Activated CD8-positive, alpha-beta memory T cell treated with anti-CD3 and anti-CD28 coated beads for 48 hours (primary cell): Measurements from ENCODE around the gene ATXN1.
"Not testable (repeated sequence)": the region's sequence is repeated elsewhere in the genome, so short reads cannot be mapped to it uniquely, and the experiment has no call there.

Source experiments
- DNase-seq, 3 experiments: peaks; one replicate each; pipeline ENCODE4 v3.0.0-alpha.2; 2020; ENCODE audit warnings: low read depth in 2 of 3, low spot score in 2 of 3

ATXN1 gene

DNA sequence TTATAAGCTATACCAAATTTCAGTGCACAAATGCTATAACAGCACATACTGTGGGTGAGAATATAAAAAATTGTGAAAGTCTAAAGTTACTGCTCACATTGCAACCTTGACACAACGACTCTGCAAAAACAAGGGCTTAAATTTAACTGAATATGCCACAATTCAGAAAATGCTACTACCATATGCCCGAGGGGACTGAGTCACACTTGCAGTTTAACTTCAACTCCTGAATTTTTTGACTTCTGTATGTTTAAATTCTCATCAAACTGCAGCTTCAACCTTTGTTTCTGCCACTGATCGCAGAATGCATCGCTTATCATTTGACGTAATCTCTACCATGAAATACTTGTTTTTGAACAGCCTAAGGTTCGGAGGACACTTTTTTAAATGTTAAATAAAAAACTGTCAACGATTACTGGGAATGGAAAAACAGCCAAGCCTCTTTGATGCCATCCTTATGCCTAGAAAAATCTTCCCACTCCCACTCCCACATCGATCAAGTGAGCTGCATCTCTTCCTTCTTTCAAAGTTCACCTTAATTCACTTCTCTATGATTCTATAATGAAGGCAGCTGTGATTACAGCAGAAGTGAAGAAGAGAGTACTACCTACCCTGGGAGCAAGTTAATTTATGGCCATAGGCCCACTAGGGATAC is 136.5 kb downstream of the ATXN1 start:
- DNase-seq, result no peak

- no peak for DNase-seq
Observed at GRCh38 chr6:16623731-16624130, 137.5 kb downstream of the ATXN1 start.

- DNase-seq, result no peak
Observed at GRCh38 chr6:16623029-16623653, 138.1 kb downstream of the ATXN1 start.

DNA sequence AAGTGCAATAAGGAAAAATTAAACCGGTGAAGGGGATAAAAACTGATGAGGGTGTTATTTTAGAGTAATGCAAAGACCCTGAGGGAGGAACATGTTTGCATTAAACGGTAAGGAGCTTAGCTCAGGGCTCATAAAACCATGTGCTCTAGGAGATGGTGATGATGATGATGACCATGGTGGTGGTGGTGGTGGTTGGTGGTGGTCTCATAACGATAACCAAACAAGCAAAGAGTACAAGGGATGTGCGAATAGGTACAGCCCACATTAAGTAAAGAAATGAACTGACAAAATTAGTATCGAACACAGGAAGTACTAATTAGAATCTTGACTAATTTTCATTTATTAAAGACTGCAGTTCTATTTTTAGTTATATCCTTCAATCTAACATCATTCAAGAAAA is 139.1 kb downstream of the ATXN1 start:
- DNase-seq, result no peak

- DNase-seq, result no peak
Observed at GRCh38 chr6:16621002-16621401, 140.3 kb downstream of the ATXN1 start.

DNA sequence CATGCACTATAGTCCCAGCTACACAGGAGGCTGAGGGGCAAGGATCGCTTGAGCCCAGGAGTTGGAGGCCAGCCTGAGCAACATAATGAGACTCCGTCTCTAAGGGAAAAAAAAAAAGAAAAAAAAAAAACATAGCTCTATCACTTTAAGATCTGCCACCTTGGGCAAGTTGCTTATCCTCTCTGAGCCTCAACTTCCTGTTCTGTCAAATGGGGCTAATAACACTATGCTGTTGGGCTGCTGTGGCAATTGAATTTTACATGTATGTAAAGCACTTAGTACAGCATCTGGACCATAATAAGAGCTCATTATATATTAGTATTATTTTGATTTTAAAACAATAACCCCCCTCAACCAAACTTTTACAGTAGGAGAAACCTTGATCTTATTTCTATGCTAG is 141.5 kb downstream of the ATXN1 start:
- DNase-seq, result no peak

GRCh38 chr6:16618962-16619361 is 142.3 kb downstream of the ATXN1 start:
- DNase-seq, result no peak

DNA sequence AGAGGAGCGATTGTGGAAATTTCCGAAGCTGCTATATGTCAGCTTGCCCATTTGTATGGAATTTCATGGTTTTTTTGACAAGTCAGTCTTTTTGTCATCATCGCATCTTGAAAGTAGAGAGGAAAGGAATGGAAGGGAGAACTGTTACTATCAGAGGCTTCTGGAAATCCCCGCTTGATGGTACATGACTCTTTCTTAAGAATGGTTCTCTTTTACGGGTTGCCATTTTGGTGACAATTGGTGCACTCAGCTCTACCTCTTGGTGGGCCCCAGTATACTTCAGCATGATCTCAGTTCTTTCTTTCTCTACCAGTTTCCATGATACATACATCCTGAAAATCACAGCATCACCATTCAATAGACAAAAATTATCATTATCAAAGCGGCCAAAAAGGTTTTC is 146.0 kb downstream of the ATXN1 start:
- DNase-seq, result not testable (repeated sequence)

DNA sequence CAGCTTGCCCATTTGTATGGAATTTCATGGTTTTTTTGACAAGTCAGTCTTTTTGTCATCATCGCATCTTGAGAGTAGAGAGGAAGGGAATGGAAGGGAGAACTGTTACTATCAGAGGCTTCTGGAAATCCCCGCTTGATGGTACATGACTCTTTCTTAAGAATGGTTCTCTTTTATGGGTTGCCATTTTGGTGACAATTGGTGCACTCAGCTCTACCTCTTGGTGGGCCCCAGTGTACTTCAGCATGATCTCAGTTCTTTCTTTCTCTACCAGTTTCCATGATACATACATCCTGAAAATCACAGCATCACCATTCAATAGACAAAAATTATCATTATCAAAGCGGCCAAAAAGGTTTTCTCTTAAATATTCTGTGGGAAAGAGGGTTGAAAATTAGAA is 147.1 kb downstream of the ATXN1 start:
- not testable (repeated sequence) for DNase-seq

GRCh38 chr6:16613504-16613903 is 147.8 kb downstream of the ATXN1 start:
- DNase-seq, result not testable (repeated sequence)

DNA sequence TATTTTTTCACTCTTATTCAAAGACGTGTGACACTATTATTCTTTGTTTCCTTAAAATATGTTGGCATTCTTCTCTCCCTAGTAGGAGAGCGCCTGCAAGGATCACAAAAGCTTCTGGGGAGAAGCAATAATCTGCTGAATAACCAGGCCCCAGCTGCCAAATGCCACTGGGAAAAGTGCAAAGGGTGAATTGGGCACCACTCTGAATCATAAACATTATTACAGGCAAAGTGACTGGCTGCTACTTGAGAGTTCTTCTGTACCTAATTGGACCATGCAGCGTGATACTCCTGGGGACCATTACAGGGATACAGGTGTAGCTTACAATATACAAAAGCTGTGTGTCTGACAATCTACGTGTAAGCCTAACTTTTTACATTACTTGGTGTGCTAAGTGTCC is 152.8 kb downstream of the ATXN1 start:
- DNase-seq, result no peak

DNA sequence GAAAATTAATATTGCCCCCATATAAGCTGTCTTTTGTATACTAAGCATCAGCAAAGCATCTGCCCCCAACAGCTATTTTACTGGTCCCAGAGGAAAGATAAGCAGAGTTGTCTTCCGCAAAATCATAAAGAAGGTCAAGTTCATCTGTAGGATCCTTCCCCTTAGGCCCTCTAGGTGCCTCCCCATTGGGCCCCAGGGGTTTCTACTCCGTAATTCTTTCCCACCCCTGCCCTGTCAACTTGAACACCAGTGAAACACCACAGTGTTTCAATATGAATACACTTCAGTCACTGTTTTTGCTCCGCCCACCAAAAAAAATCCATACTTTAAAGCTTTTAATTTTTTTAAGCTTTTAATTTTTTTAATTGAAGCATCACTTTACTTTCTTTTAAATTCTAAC is 159.2 kb downstream of the ATXN1 start:
- DNase-seq, result peak in 1 of 3 experiments; percentile 19

- DNase-seq, result no peak
Observed at GRCh38 chr6:16600701-16601100, 160.6 kb downstream of the ATXN1 start.

DNA sequence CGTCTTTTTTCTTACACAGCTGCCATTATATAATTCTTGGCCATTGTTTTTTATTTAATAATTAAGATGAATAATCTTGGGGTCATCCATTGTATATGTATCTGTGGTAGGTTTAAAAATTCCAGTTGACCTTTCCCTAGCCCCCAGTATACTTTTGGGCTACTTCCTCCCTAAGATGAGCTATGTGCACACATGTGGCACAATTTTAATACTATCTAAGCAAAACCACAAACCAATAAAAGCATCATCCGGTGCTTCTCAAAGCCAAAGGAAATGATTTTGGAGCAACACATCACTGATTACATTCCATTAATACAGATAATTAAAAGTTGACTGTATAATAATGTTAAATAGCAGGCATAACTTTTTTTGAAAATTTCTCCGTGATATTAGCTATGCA is 161.2 kb downstream of the ATXN1 start:
- no peak for DNase-seq

- DNase-seq, result no peak
Observed at GRCh38 chr6:16596616-16597331, 164.5 kb downstream of the ATXN1 start.

- no peak for DNase-seq
Observed at GRCh38 chr6:16595514-16596120, 165.6 kb downstream of the ATXN1 start.

GRCh38 chr6:16594849-16595248 is 166.4 kb downstream of the ATXN1 start:
- no peak for DNase-seq

DNA sequence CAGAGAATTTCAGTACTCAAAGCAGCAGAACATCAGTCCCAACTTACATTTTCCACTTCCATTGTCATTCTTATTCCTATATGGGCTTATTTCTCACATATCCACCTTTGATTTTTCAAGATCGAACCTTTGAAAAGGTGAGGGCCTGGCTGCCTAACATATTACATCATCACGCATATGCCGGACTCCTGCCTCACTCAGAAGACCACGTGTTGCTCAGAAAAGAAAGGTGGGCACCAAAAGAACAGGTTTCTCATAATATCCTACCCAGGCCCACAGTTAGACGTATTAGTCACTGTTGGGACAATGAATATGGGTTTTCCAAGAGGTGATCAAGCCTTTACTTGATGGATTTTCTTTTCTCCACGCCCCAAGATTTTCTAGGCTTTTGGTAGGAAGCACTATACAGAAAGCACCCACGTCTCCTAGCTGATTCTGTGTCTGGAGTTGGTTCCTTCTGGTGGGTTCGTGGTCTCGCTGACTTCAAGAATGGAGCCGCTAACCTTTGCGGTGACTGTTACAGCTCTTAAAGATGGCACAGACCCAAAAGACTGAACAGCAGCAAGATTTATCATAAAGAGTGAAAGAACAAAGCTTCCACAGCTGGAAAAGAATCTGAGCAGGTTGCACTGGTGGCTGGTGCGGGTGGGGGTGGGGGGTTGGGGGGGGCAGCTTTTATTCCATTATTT is 168.9 kb downstream of the ATXN1 start:
- DNase-seq, result no peak

GRCh38 chr6:16591396-16592222 is 169.7 kb downstream of the ATXN1 start:
- DNase-seq, result no peak

DNA sequence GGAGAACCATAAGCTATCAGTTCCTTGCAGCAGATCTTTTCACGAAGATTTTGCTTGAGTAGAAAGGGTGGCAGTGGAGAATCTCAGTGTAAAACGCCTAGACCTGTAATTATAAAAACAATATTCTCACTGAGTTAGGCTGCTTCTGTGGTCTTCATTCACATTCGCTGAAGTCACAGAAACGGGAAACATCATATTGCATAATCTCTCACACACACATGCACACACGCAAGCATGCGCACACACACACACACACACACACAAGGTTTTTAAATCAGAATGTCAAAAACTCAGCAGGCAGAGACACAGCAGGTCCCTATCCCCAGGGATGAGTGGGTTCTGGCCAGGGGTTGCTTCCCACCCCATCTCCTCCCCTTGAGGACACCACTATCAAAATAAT is 175.5 kb downstream of the ATXN1 start:
- no peak for DNase-seq
